GM18861 (cell line): Measurements from ENCODE around the gene UBB.

Source experiments
- ATAC-seq: cut with Tn5 transposase; IDR thresholded peaks from one replicate; pipeline ENCODE4 v1.9.1; 2021; ENCODE audit not compliant: unreplicated experiment

Gene UBB

GRCh38 chr17:16380640-16381495 lies at the start of gene UBB:
UBB (plus strand) TSS chr17:16381091; CDS start chr17:16381908, 817 bp downstream.
- ATAC-seq, result peak; percentile 75

GRCh38 chr17:16338391-16338790 lies 42.5 kb upstream of the UBB start:
- no peak for ATAC-seq

- no peak for ATAC-seq
These were observed 41.5 kb upstream of the UBB start for GRCh38 chr17:16339402-16339801.

DNA sequence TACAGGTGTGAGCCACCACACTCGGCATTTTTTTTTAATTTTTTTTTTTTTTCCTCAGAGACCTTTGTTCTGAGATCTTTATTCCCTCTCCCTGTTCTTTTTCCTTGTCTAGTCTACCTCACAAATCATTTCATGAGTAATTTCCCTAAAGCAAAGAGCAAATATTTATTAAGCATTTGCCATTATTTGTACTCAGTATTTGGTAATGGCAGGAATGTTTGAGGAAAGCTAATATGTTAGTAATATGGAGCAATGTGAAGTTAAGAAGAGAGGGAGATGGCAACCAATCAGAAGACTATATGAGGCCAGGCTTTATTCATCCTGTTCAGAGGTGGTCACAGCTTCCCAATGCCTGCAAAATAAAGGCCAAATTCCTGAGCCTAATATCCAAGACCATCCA lies 40.9 kb upstream of the UBB start:
- ATAC-seq, result no peak

GRCh38 chr17:16342979-16343378 lies 37.9 kb upstream of the UBB start:
- no peak for ATAC-seq

DNA sequence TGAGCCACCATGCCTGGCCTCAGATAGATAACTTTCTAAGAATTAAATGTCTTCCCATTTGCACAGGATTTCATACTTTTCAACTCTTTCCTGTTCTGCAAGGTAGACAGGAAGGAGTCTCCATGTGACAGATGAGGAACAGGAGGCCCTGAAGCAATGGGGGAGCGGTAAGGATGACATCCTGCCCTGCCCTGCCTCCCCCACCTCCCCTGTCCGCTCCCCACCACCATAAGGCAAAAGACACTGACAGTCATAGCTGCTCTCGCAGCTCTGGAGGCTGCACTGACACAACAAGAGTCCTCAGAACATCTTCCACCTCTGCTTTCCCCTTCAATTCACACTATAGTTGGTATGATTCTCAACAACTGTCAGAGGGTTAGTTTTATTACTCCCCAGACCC lies 37.3 kb upstream of the UBB start:
- no peak for ATAC-seq

DNA sequence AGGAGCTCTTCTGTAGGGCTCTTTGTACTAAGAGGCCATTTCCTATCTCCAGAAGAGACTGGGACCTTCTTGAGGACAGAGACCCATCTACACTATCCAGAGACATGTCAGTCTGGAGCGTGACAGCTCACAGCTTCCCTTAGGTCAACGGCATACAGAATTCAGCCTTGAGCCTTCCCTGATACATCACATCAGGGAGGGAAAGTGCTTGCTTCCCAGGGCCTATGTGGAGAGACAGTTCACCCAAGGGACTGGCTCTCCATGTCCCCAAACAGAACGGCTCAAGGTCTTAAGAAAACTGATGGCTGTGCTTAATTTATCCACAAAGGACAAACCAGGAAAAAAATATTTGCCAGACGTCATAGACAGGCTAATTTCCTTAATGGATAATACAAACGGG lies 35.3 kb upstream of the UBB start:
- ATAC-seq, result no peak

- ATAC-seq, result no peak
These were observed 34.1 kb upstream of the UBB start for GRCh38 chr17:16346721-16347271.

DNA sequence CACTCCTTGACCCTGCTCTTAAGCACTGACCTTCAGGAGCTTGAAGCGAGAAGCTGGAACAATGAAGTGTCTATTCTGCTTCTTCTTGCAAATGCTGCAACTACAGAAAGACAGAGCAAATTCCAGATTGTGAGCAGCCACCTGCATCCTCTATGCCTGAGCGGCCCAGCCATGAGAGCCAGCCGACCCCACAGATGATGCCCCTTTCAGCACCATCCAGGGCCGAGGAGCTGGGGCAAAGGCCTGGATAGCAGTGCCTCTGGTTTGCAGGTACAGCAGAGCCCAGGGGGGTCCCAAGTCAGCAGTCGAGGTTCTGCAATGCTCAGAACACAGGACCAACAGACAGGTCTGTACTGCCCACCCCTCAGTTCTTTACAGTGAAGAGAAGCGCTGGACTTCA lies 32.3 kb upstream of the UBB start:
- ATAC-seq, result no peak

- ATAC-seq, result no peak
These were observed 31.5 kb upstream of the UBB start for GRCh38 chr17:16349431-16349830.

GRCh38 chr17:16351831-16352230 lies 29.1 kb upstream of the UBB start:
- no peak for ATAC-seq

GRCh38 chr17:16352303-16352666 lies 28.6 kb upstream of the UBB start:
- no peak for ATAC-seq

GRCh38 chr17:16352667-16353316 lies 28.1 kb upstream of the UBB start:
- peak; percentile 39 for ATAC-seq

DNA sequence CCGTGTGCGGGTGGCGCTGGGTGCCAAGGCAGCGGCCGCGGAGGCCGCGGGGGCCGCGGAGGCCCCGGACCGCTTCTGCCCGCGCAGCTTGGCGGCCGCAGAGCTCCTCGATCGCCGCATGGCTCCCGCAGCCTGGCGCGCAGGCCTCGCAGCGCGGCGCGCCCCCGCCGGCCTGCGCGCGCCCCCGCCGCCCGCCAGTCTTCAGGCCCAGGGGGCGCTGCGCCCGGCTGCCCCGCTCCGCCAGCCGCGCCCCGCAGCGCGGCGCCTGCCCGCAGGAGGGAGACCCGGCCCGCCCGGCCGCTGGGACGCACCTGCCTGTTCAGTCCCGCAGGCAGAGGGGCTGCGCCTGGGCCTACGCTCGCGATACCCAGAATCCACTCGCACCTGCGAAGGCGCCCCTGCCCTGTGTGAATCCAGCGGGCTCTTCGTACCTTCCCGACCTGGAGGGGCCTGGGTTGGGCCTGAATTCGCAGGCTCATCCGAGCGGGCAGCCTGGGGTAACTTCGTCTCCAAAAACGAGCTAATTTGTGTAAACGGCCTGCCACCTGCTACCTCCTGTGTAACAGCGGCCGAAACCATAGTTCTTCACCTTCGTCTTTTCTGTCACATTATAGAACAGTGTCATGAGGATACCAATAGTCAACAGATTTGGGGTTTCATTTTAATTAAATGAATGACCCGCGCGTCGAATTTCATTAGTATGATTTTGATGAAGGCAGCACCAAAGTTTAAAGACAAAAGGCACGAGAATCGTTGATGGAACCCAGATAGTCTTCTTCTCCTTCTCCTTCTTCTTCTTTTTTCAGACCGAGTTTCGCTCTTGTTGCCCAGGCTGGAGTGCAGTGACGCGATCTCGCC lies 27.3 kb upstream of the UBB start, which contains the start of gene CENPV:
TSS of gene CENPV (minus strand) at position 153 of the 858 bp plus-strand sequence. CDS start at position 120, 33 bp downstream.
- ATAC-seq, result peak; percentile 53

DNA sequence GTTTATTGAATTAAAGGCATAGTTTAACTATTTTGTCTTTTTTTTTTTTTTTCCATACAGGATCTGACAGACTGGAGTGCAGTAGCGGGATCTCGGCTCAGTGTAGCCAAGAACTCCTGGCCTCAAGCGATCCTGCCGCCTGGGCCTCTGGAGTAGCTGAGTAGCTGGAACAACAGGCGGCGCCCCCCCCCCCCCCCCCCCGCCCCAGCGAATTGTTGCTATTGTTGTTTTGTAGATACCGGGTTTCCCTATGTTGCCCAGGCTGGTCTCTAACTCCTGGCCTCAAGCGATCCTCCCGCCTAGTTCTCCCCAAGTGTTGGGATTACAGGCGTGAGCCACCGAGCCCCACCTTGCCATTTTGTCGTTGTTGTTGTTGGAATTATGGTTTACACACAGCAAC lies 26.3 kb upstream of the UBB start:
- ATAC-seq, result no peak

- ATAC-seq, result no peak
These were observed 22.5 kb upstream of the UBB start for GRCh38 chr17:16358394-16358793.

- ATAC-seq, result no peak
These were observed 19.0 kb upstream of the UBB start for GRCh38 chr17:16361874-16362273.

- no peak for ATAC-seq
These were observed 16.9 kb upstream of the UBB start for GRCh38 chr17:16363749-16364536.

- ATAC-seq, result no peak
These were observed 16.3 kb upstream of the UBB start for GRCh38 chr17:16364625-16365024.

DNA sequence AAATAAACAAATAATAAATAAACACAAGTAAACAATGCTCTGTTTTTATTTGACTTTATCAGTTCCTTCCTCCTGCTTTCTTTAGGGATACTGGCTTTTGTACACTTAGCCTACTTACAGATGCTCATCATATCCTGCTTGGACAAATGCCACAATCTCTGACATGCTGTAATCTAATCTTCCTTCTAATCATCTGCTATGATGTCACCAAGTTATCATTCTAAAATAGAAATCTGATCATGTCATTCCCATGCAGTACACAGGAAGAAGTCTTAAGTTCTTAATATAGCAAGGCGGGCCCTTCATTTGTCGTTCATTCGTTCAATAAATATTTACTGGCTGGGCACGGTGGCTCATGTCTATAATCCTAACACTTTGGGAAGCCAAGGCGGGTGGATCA lies 9.1 kb upstream of the UBB start:
- ATAC-seq, result no peak
